GM21526 (cell line): ENCODE results near the gene FAM89A.

Experiments used
- ATAC-seq: cut with Tn5 transposase; IDR thresholded peaks from one replicate; pipeline ENCODE4 v1.9.1; 2021; ENCODE audit warnings: moderate library complexity; ENCODE audit not compliant: unreplicated experiment, low FRiP score

FAM89A gene

DNA sequence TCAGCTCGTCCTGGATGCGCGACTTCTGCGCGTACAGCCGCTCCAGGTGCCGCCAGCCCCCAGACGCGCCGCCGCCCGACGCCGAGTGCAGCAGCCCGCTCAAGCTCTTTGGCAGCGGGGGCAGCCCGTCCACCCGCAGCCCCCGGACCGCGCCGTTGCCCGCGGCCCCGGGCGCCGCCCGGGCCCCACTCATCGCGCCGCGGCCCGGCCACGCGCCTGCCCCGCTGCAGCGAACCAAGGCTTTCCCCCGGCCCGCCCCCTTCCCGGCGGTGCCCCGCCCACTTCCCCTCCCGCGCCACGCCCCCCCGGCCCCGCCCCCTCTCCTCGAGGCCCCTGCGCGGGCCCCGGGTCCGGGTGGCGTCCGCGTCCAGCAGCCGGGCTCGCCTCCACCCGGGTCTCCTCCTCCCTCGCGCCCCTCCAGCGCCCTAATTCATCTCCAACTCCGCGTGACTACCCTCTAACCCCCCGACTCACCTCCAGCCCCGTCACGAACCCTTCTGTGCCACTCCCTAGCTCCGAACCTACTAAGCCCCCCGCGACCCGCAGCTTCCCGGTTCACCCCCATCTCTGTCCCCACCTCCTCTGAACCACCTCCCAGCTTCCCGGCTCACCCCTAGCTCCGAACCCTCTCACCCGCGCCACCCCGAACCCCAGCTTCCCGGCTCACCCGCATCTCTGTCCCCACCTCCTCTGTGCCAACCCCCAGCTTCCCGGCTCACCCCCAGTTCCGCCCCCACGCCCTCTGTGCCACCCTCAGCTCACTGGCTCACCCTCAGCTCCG lies at the start of gene FAM89A:
Gene FAM89A (minus strand): TSS at position 236 of the 781 bp plus-strand sequence. CDS start 43 bp downstream, at position 193.
- peak; percentile 64 for ATAC-seq

DNA sequence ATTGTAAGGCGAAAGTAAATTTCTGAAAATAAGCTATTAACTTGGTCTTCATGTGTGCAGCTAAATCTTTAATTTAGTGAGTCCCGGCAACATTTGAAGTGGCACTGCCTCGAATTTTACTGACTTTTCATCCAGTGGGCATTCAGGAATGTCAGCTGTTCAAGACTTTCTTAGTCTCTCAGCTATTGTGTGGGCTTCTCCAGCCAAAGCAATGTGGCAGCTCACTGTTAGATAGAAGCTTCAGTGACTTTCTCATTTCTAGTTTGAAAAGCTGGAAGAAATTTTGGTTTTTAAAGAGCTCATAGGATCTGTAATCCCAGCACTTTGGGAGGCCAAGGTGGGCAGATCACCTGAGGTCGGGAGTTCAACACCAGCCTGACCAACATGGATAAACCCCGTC lies 44.3 kb upstream of the FAM89A start:
- ATAC-seq = no peak

DNA sequence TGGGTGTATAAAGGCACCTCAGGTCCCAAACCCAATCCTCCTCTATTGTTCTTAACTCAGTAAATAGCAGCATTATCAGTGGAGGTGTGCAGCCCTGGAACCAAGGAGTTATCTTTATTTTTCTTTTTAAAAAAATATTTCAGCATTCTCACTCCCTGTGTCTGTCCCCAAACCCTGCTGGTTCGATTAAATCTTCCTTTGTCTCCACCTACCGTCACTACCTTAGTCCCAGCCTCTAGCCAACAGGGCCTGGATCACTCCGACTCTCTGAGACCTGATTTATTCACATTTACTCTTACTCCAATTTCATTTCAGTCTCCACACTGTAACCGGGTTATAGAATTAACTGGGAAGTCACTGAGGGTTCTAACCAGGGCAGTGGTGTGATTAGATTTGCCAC lies 39.1 kb upstream of the FAM89A start:
- ATAC-seq = no peak

DNA sequence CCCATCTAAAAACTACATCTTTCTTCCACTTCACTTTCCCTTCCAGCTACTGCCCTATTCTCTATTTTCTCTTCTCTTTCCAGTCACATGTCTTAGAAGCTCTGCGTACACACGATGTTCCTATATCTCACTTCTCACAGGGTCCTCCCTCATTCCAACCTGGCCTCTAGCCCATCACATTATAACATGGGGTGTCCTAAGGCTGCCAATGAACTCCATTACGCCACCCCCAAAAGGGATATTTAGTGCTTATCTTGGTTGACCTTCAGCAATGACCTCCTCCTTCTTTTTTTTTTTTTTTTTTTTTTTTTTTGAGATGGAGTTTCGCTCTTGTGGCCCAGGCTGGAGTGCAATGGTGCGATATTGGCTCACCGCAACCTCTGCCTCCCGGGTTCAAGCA lies 38.2 kb upstream of the FAM89A start:
- ATAC-seq = no peak

DNA sequence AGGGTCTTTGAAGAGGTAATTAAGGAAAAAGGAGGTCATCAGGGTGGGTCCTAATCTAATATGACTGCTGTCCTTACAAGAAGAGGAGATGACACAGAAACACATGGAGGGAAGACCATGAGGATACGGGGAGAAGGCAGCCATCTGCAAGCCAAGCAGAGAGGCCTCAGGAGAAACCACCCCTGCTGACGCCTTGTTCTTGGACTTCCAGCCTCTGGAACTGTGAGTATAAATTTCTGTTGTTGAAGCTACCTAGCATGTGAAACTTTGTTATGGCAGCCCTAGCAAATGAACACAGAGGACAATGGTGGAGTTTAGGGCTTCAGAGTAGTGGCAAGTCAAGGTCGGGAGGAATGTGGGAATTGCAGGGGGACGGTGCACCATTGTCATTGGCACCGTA lies 36.7 kb upstream of the FAM89A start:
- ATAC-seq = no peak

DNA sequence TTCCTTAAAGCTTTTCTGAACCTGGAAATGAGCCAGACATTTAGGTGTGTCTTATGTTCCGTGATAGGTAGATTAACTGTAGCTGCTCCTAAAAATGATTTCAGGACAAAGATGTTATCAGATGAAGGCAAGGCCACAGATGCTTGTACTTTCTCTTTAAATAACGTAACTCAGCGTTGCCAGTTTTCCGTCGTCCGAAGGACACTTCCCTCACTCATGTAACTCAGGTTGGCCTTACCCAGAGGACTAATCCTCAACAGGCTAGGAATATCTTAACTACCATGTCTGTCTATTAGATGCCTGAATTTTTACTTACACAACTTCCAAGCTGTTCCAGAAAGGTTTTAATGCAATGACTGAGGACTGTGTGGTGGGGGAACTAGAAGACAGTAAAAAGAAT lies 35.4 kb upstream of the FAM89A start:
- ATAC-seq = no peak

- ATAC-seq = no peak
These were observed 35.0 kb upstream of the FAM89A start for GRCh38 chr1:231075020-231075419.

DNA sequence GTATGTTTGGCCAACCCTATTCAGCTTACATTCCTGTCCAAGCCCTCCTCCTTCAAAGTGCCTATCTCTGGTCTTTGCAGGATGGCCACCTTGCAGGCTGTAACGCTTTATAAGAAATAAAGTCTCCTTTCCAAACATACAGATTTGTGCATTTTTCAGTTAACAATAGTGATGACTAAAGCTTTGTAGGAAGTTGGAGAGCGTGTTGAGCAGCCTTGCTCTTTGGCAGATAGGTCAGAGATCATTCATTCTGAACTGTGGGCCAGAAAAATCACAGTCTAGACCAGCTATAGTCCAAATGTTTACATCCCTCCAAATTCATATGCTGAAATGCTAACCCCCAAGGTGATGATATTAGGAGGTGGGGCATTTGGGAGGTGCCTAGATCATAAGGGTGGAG lies 34.0 kb upstream of the FAM89A start:
- ATAC-seq = no peak

GRCh38 chr1:231073331-231073730 lies 33.3 kb upstream of the FAM89A start:
- ATAC-seq = no peak

DNA sequence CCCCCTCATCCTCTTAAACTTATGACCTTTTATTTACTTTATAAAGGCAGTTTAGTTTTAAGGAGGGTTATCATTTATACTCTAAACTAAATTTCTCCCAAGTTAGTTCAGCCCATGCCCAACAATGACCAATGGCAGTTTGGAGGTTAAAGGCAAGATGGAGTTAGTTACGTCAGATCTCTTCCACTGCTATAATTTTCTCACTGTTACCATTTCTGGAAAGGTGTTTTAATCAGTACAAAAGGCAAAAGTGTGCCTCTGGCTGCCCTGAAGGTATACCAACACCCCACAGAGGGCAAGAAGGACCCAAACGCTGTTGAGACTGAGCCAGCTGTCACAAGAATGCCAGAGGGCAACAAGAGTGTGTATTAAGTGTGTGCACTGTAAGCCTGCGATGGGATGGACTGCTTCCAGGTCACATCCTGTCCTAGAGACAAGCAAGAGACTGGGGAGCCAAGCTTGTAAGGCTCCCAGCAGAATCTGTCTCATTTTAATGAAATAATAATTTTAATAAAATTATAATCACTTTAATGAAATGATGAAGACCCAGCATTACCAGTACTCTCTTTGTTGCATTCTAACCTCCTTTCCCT lies 32.5 kb upstream of the FAM89A start:
- ATAC-seq = no peak

DNA sequence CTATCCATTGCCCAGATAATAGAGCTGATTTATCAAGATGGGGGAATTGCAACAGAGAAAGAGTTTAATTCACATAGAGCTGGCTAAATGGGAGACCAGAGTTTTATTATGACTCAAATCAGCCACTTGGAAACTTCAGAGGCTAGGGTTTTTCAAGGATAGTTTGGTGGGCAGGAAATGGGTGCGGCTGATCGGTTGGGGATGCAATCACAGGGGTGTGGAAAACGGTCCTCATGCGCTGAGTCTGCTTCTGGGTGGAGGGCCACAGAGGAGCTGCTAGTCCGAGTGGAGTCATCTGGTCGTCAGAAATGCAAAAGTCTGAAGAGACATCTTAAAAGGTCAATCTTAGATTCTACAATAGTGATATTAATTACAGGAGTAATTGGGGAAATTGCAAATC lies 32.0 kb upstream of the FAM89A start:
- no peak for ATAC-seq

DNA sequence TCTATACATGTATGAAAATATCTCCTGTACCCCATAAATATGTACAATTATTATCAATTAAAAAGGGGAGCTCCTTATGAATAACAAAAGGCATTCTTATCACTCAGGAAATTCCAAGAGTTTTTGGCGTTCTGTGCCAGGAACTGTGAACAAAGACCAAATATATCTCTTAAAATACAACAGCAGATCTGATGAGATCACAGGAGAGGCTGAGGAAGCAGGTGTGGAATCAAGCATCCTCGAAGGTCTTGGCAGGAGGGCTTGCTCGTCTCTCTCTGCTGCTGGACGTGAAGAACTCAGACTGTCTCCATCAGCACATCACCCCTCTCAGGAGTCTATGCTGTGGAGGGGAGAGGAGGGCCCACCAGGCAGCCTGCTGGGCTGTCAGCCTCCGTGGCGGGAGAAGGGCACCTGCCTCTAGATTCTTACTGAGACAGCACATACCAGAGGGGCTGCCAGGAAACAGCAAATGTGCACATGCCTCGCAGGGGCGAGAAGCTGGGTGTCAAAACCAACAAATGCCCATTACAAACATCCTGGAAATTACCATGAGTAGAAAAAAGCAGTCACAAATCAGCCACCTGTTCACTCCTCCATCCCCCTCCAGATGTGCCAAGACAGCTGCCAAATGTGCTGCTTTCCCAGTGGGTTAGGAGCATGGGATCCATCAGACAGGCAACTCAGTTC lies 30.8 kb upstream of the FAM89A start:
- ATAC-seq = no peak

GRCh38 chr1:231069333-231069732 lies 29.3 kb upstream of the FAM89A start:
- no peak for ATAC-seq

DNA sequence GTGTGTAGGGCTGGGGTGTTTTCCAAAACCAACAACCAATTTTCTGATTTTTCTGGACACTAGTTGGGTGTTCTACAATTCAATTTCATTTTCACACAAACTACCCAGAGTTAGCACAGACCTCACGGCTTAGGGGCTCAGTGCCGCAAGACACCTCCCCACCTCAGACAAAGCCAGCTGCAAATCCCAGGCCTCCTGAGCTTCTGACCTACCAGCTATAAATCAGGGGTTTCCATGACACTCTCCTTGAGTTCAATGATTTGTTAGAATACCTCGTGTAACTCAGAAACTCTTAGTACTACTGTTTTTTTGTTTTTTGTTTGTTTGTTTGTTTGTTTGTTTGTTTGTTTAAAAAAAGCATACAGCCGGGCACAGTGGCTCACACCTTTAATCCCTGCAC lies 28.7 kb upstream of the FAM89A start:
- ATAC-seq = no peak

DNA sequence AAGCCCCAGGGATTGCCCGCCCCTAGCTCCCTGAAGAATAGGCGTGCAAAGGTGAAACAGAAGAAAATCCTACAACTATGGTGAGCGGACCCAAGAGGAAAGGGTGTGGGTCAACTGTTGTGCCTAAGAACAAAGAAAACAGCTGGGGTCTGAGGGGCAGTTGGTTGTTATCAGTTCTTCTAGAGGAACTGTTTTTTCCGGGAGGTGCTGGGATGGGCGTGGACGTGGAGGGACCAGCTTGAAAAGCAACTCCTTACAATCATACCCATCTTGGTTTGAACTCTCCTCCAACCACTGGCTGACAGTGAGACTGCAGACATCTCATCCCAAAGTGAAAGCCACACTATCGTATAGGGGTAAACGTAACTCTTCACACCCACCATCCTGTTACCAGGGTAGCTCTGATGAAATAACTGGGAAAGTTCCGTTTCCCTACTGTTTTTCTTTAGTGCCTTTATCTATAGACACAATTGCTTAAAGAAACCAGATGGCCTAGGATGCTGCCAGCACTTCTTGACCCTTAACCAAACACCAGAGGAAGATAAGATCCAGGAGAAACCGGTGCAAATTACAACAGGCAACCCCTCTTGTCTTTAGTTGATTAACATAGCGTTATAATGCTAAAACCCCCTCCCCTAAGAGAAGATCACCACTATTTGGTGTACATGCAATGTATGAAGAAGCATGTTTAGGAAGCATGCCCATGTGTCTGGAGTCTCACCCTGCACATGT lies 25.6 kb upstream of the FAM89A start:
- no peak for ATAC-seq

- ATAC-seq = no peak
These were observed 24.4 kb upstream of the FAM89A start for GRCh38 chr1:231064418-231064817.

DNA sequence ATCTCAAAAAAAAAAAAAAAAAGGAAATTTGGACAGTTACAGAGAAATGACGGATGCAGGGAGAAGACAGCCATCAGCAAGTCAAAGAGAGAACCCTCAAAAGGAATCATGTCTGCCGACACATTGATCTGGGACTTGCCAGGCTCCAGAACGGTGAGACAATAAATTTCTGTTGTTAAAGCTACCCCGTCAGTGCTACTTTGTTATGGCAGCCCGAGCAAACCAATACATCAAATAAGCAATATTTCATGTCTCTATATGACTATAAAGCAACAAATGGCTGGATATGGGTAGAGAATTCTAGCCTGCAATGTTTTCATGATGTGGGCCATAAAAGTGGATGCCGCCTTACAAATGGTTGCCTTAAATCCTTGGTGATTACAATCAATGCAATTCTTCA lies 23.3 kb upstream of the FAM89A start:
- no peak for ATAC-seq

GRCh38 chr1:231062500-231063270 lies 22.6 kb upstream of the FAM89A start:
- ATAC-seq = no peak

- ATAC-seq = no peak
These were observed 19.6 kb upstream of the FAM89A start for GRCh38 chr1:231059566-231060193.
